HL-60 (cell line): ENCODE results near the gene TNFSF10.

Source experiments
- CTCF ChIP-seq: IDR thresholded peaks from one replicate; pipeline ENCODE4 v1.5.1; 2011; ENCODE audit warnings: low read length, control low read depth, inconsistent platforms; ENCODE audit not compliant: insufficient read depth
- POLR2AphosphoS5 ChIP-seq: IDR thresholded peaks from 2 replicates; pipeline ENCODE4 v1.6.1; 2012; ENCODE audit warnings: low read depth
- REST ChIP-seq: IDR thresholded peaks from 2 replicates; pipeline ENCODE4 v1.6.1; 2012; ENCODE audit warnings: low read depth; ENCODE audit not compliant: insufficient replicate concordance

DNA sequence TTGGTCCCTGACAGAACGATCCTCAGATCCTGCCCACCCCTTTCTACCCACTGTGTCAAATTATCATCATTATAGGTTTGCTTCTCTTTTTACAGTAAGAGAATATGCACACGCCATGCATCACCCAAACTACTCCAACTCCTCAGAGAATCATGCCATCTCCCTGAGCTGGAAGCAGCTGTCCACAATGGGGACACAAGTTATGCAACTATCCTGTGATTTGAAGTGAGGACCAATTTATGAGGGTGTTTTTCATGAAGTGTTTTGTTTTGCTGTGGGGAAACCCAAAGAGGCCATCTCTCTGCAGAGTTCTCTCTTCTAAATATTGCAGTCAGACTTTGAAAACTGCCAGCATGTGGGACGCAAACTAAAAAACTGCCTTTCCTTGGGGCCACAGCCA is 35.8 kb upstream of the TNFSF10 start:
- TF ChIP-seq CTCF = no peak
- TF ChIP-seq POLR2AphosphoS5 = peak; percentile 61; the same call in 1 of the 2 replicates
- no peak for TF ChIP-seq REST
